Neuronal stem cell (in vitro differentiated cells): ENCODE data around the gene IMPACT.

Experiments used
- DNase-seq: peaks from one replicate; pipeline ENCODE4 v3.0.0-alpha.2; 2013; ENCODE audit warnings: low spot score
- H2AFZ ChIP-seq: one replicate; pipeline ENCODE4 v1.6.1; 2013; ENCODE audit warnings: mild to moderate bottlenecking, low read length, inconsistent platforms
- H2AK5ac ChIP-seq: 2 replicates; pipeline ENCODE4 v1.6.1; 2013; ENCODE audit warnings: low read depth, mild to moderate bottlenecking, inconsistent platforms, low read length, moderate library complexity, mixed read lengths
- H2BK120ac ChIP-seq: 2 replicates; pipeline ENCODE4 v1.6.1; 2013; ENCODE audit warnings: low read depth, mild to moderate bottlenecking, inconsistent platforms, low read length, moderate library complexity, mixed read lengths
- H2BK12ac ChIP-seq: one replicate; pipeline ENCODE4 v1.6.1; 2013; ENCODE audit warnings: low read length, inconsistent platforms
- H2BK15ac ChIP-seq: 2 replicates; pipeline ENCODE4 v1.6.1; 2013; ENCODE audit warnings: mild to moderate bottlenecking, low read length, inconsistent platforms, mixed read lengths
- H2BK5ac ChIP-seq: one replicate; pipeline ENCODE4 v1.6.1; 2013; ENCODE audit warnings: inconsistent platforms, mild to moderate bottlenecking, low read length, moderate library complexity
- H3K14ac ChIP-seq: one replicate; pipeline ENCODE4 v1.6.1; 2013; ENCODE audit warnings: low read length, inconsistent platforms
- H3K18ac ChIP-seq: 2 replicates; pipeline ENCODE4 v1.6.1; 2013; ENCODE audit warnings: low read length, inconsistent platforms
- H3K23ac ChIP-seq: 2 replicates; pipeline ENCODE4 v1.6.1; 2013; ENCODE audit warnings: low read depth, mild to moderate bottlenecking, mixed read lengths, low read length, inconsistent platforms; ENCODE audit not compliant: poor library complexity
- H3K27ac ChIP-seq: replicated peaks from 3 replicates; pipeline ENCODE4 v1.5.1; 2013; ENCODE audit warnings: low read length, inconsistent platforms
- H3K27me3 ChIP-seq, 3 experiments: 2 replicates each; pipeline ENCODE4 v1.6.1; 2013; ENCODE audit warnings: low read length in 3 of 3, mild to moderate bottlenecking in 2 of 3, inconsistent platforms in 1 of 3, low read depth in 1 of 3, mixed read lengths in 1 of 3, moderate library complexity in 1 of 3; ENCODE audit not compliant: control insufficient read depth in 3 of 3, insufficient read depth in 3 of 3
- H3K36me3 ChIP-seq, 2 donors: replicated peaks in 1 of 2; 2 replicates each; pipeline ENCODE4 v1.6.1; 2013; ENCODE audit warnings: low read length in 2 of 2; ENCODE audit not compliant: control insufficient read depth in 2 of 2, insufficient read depth in 2 of 2
- H3K4ac ChIP-seq: 2 replicates; pipeline ENCODE4 v1.6.1; 2013; ENCODE audit warnings: inconsistent platforms, mild to moderate bottlenecking, low read length, moderate library complexity
- H3K4me1 ChIP-seq, 2 donors: 1 replicate in 1 of 2; 2 replicates in 1 of 2; pipeline ENCODE4 v1.6.1; 2013; ENCODE audit warnings: low read length in 2 of 2, low read depth in 1 of 2; ENCODE audit not compliant: control insufficient read depth in 2 of 2, insufficient read depth in 1 of 2
- H3K4me2 ChIP-seq: one replicate; pipeline ENCODE4 v1.6.1; 2013; ENCODE audit warnings: mild to moderate bottlenecking, low read length, inconsistent platforms; ENCODE audit not compliant: insufficient read depth, poor library complexity, severe bottlenecking
- H3K4me3 ChIP-seq, 2 donors: 2 replicates each; pipeline ENCODE4 v1.5.1; 2013; ENCODE audit warnings: low read length in 2 of 2, mild to moderate bottlenecking in 2 of 2, inconsistent platforms in 1 of 2, moderate library complexity in 1 of 2
- H3K79me1 ChIP-seq: one replicate; pipeline ENCODE4 v1.6.1; 2013; ENCODE audit warnings: low read depth, mild to moderate bottlenecking, inconsistent platforms, low read length, moderate library complexity
- H3K9ac ChIP-seq: one replicate; pipeline ENCODE4 v1.6.1; 2013; ENCODE audit warnings: mild to moderate bottlenecking, low read depth, low read length, inconsistent platforms; ENCODE audit not compliant: poor library complexity
- H3K9me3 ChIP-seq, 2 donors: replicated peaks in 1 of 2; 2 replicates each; pipeline versions ENCODE3 to v1.6.1; 2013; ENCODE audit warnings: low read length in 2 of 2, mild to moderate bottlenecking in 2 of 2, inconsistent platforms in 1 of 2, low read depth in 1 of 2, mixed read lengths in 1 of 2, moderate library complexity in 1 of 2; ENCODE audit not compliant: control insufficient read depth in 2 of 2, insufficient read depth in 1 of 2
- H4K8ac ChIP-seq: one replicate; pipeline ENCODE4 v1.6.1; 2013; ENCODE audit warnings: low read depth, mild to moderate bottlenecking, inconsistent platforms, low read length, moderate library complexity
- H4K91ac ChIP-seq: one replicate; pipeline ENCODE4 v1.6.1; 2013; ENCODE audit warnings: low read length, low read depth, mild to moderate bottlenecking, inconsistent platforms; ENCODE audit not compliant: poor library complexity
- WGBS, 2 donors: extraction: QIAGEN DNeasy Blood & Tissue Kit; methylation state at CpG; one replicate each; pipeline ENCODE4 v1.1.7; 2013; ENCODE audit warnings: missing lambda C conversion rate in 2 of 2, mixed read lengths in 1 of 2; ENCODE audit not compliant: insufficient read length in 2 of 2, insufficient replicate concordance in 1 of 2; ENCODE audit errors: extremely low coverage in 2 of 2; 5-methylcytosine and 5-hydroxymethylcytosine counted together

Gene IMPACT

DNA sequence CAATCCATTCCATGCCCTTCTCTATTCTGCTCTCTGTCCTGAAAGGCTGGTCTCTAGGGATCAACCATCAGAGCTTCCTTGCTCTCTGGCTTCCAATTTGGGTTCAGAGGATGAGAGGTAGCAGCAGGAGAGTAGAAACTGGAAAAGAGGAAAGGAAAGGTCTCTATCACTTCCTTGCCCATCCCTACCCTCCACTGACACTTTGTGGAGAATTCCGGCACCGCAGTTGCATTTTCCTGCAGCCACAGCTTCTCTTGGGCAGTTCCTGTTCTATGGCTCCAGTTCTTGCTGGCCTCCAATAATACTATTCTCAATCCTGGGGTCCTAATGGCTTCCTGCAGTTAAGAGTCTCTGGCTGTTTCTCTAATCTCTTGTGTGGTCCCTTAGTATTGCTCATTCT is 13.3 kb upstream of the IMPACT start:
- Histone ChIP-seq H2BK12ac (no peak overlapping the region), H3K4ac (no peak overlapping the region), H3K79me1 (no peaks in the 10 kb centered on the region), H2BK15ac (no peak overlapping the region), H4K8ac (no peak overlapping the region), H3K4me2 (no peak overlapping the region), H2BK5ac (no peak overlapping the region), H2BK120ac (no peak overlapping the region), H3K9ac (no peak overlapping the region), H2AFZ (peak overlapping the region; percentile 1), H2AK5ac (no peak overlapping the region), H3K4me3 (no peak overlapping the region), H3K36me3 (no peaks in the 10 kb centered on the region), H3K27ac (no peak overlapping the region), H3K14ac (no peak overlapping the region), H3K27me3 (no peaks in the 10 kb centered on the region), H3K23ac (no peak overlapping the region), H3K18ac (no peak overlapping the region), H3K4me1 (no peaks in the 10 kb centered on the region), H4K91ac (no peak overlapping the region), H3K9me3 (no peaks in the 10 kb centered on the region)
- WGBS, 2 donors, result no CpG with 5 or more reads among the region's 2 CpGs
- no peak for DNase-seq

DNA sequence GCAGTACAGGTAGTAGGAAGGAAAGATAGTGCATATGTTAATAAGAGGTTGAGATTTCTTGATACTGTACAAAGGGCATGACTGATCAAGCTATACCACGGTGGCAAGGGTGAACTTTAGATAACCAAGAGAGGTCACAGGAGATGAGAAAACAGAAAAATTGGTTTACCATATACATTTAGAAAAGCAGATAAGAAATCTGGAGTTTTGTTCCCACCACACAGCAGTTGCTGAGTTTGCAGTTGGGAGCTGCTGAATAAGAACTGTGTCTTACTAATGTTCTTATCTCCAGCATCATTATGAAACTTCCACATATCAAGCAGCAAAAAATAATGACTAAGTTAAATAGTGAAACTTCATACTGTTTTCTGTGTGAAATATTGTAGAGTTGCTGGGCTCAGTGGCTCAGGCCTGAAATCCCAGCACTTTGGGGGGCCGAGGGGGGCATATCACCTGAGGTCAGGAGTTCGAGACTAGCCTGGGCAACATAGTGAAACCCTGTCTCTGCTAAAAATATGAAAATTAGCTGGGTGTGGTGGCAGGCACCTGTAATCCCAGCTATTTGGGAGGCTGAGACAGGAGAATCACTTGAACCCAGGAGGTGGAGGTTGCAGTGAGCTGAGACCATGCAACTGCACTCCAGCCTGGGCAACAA is 12.0 kb upstream of the IMPACT start:
- DNase-seq, result no peak
- Histone ChIP-seq H2BK12ac (no peak overlapping the region), H3K27ac (no peak overlapping the region), H2AFZ (no peak overlapping the region), H2BK15ac (no peak overlapping the region), H3K23ac (no peak overlapping the region), H3K14ac (no peak overlapping the region), H3K9ac (no peak overlapping the region), H2AK5ac (no peak overlapping the region), H3K36me3 (no peaks in the 10 kb centered on the region), H3K4ac (no peak overlapping the region), H3K4me1 (no peaks in the 10 kb centered on the region), H3K9me3 (no peaks in the 10 kb centered on the region), H3K27me3 (no peaks in the 10 kb centered on the region), H2BK120ac (no peak overlapping the region), H3K4me2 (no peak overlapping the region), H4K91ac (no peak overlapping the region), H3K18ac (no peak overlapping the region), H2BK5ac (no peak overlapping the region), H3K4me3 (no peak overlapping the region), H3K79me1 (no peaks in the 10 kb centered on the region), H4K8ac (no peak overlapping the region)
- WGBS, 2 donors, result no CpG with 5 or more reads among the region's 3 CpGs

DNA sequence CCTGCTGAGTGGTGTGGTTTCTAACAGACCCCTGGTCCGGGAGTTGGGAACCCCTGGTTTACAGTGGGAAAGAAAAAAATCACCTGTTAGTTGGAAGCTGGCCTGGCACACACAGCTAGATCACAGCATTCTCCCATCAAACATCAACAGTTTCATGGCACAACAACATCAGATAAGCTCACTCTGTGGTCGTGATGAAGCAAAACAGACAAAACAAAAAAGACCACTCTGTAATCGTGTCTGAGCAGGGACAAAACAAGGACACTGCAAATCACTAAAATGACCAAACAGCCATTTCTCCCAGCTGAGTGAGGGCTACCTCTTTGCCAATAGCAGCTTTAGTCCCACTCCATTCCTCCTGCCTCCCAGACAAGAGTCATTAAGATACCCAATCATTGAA is 9.0 kb upstream of the IMPACT start:
- Histone ChIP-seq H4K8ac (no peak overlapping the region), H3K79me1 (no peaks in the 10 kb centered on the region), H3K4me1 (no peaks in the 10 kb centered on the region), H2BK12ac (no peak overlapping the region), H2AK5ac (no peak overlapping the region), H3K4ac (no peak overlapping the region), H3K9me3 (no peaks in the 10 kb centered on the region), H2BK120ac (no peak overlapping the region), H3K27me3 (peaks cover 0 to 7% (median 0%) of the 10 kb centered on the region in 3 experiments), H2AFZ (no peak overlapping the region), H3K27ac (no peak overlapping the region), H3K14ac (no peak overlapping the region), H3K36me3 (no peaks in the 10 kb centered on the region), H3K23ac (no peak overlapping the region), H3K4me2 (no peak overlapping the region), H3K9ac (no peak overlapping the region), H2BK15ac (no peak overlapping the region), H4K91ac (no peak overlapping the region), H3K18ac (no peak overlapping the region), H3K4me3 (no peak overlapping the region), H2BK5ac (no peak overlapping the region)
- no CpG with 5 or more reads among the region's 3 CpGs for WGBS, 2 donors
- no peak for DNase-seq

DNA sequence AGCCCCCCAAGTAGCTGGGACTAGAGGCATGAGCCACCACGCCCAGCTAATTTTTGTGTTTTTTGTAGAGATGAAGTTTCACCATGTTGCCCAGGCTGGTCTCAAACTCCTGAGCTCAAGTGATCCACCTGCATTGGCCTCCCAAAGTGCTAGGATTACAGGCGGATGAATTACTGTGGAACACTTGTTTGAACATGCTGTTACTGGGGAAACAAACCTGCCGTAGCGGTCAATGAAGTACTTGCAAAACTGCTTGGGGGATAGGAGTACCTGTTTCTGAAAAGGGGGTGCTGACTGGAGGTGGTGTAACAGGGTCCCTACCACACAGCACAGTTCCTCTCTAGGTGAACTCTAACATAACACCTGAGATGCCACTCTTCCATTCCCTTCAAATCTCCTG is 5.9 kb upstream of the IMPACT start:
- no peak overlapping the region for H3K23ac ChIP-seq
- H3K4me1 ChIP-seq, result no peaks in the 10 kb centered on the region
- no peak overlapping the region for H3K14ac ChIP-seq
- H2BK5ac ChIP-seq, result no peak overlapping the region
- H2AFZ ChIP-seq, result no peak overlapping the region
- H4K91ac ChIP-seq, result no peak overlapping the region
- peaks cover 0 to 20% (median 0%) of the 10 kb centered on the region in 3 experiments for H3K27me3 ChIP-seq
- DNase-seq, result no peak
- no peak overlapping the region for H4K8ac ChIP-seq
- H2AK5ac ChIP-seq, result no peak overlapping the region
- no peaks in the 10 kb centered on the region for H3K79me1 ChIP-seq
- H2BK15ac ChIP-seq, result no peak overlapping the region
- H2BK120ac ChIP-seq, result no peak overlapping the region
- H3K18ac ChIP-seq, result no peak overlapping the region
- no peak overlapping the region for H2BK12ac ChIP-seq
- WGBS, 2 donors, result no CpG with 5 or more reads among the region's 4 CpGs
- H3K36me3 ChIP-seq, result no peaks in the 10 kb centered on the region
- no peak overlapping the region for H3K4me3 ChIP-seq
- H3K9me3 ChIP-seq, result no peaks in the 10 kb centered on the region
- no peak overlapping the region for H3K4me2 ChIP-seq
- H3K9ac ChIP-seq, result no peak overlapping the region
- no peak overlapping the region for H3K4ac ChIP-seq
- no peak overlapping the region for H3K27ac ChIP-seq
